C4-2B (cell line): Measurements from ENCODE around the gene MMS19.

ENCODE experiments used
- ZFX ChIP-seq: fragments of 450-650 bp; IDR thresholded peaks from 2 replicates; pipeline ENCODE4 v1.6.1; 2017
- TF ChIP-seq, protein P1 (sequence below): fragments of 450-650 bp; conservative IDR thresholded peaks from 2 replicates; pipeline ENCODE4 v1.5.1; 2017; ENCODE audit warnings: mild to moderate bottlenecking

DNA sequence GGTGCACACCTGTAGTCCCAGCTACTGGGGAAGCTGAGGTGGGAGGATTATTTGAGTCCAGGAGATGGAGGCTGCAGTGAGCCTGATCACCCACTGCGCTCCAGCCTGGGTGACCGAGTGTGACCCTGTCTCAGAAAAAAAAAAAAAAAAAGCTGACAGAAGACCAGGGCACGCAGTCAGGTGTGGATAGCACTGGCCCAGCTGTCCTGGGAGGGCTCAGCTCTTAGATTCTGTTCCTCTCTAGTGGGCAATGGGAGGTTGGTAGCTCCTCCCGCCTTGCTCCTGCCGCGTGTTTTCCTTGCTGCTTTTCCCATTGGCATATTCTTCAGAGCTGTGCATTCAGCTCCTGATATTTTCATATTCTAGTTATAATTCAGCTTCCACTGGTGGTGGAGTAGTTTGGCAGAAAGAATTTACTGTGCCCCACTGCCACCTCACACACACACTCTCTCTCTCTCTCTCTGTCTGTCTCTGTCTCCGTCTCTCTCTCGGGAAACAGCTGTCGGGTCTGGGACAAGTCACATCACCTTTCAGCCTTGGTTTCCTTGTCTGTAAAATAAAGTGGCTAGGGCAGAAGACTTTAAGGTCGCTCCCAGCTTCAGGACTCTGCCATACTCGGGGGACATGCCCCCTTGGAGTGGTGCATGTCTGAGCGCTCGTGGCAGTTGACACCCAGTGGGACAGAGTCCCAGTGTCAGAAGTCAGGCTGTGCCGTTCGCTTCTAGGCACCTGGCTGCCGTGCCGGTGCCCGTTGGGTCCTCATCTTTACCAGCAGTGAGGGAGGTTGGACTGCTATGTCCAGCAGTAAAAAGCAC is 48.4 kb upstream of the MMS19 start:
- TF ChIP-seq, protein P1, sequence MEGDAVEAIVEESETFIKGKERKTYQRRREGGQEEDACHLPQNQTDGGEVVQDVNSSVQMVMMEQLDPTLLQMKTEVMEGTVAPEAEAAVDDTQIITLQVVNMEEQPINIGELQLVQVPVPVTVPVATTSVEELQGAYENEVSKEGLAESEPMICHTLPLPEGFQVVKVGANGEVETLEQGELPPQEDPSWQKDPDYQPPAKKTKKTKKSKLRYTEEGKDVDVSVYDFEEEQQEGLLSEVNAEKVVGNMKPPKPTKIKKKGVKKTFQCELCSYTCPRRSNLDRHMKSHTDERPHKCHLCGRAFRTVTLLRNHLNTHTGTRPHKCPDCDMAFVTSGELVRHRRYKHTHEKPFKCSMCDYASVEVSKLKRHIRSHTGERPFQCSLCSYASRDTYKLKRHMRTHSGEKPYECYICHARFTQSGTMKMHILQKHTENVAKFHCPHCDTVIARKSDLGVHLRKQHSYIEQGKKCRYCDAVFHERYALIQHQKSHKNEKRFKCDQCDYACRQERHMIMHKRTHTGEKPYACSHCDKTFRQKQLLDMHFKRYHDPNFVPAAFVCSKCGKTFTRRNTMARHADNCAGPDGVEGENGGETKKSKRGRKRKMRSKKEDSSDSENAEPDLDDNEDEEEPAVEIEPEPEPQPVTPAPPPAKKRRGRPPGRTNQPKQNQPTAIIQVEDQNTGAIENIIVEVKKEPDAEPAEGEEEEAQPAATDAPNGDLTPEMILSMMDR: no peak
- no peak for TF ChIP-seq ZFX
